GM12878 (cell line): ENCODE measurements around the gene EPRS1. TPM values are rescaled to one million over a fixed set of nuclear protein-coding genes. Genes with fewer than 3 reads are reported as not detected.

Source experiments
- ATAC-seq: fragments of 200-7000 bp; cut with Tn5 transposase; 3 replicates; pipeline ENCODE4 v1.9.1; 2020; ENCODE audit warnings: mild to moderate bottlenecking, moderate library complexity
- BruUV-seq: library from RNA; stranded (reverse); fragments of 400-500 nt; replicated peaks from 2 replicates; lab custom pipeline; 2021; lab: Mats Ljungman, UMichigan
- CTCF ChIA-PET: fragments of 300-600 bp; sonication (Branson Sonifier 250); formaldehyde crosslinking; extraction: SDS; loops from one replicate; lab custom pipeline; 2021; ENCODE audit warnings: inconsistent platforms; lab: Yijun Ruan, JAX
- POLR2A ChIA-PET: fragments of 350-600 bp; formaldehyde crosslinking; extraction: SDS; loops from one replicate; lab custom pipeline; 2021; ENCODE audit warnings: inconsistent platforms; lab: Charles Lee
- RAD21 ChIA-PET: fragments of 300-600 bp; sonication (Branson Sonifier 250); formaldehyde crosslinking; loops from one replicate; lab custom pipeline; 2023; ENCODE audit warnings: antibody characterized with exemption; ENCODE audit not compliant: unreplicated experiment; lab: Charles Lee
- SMC1A ChIA-PET: fragments of 300-600 bp; sonication (Branson Sonifier 250); formaldehyde crosslinking; loops from one replicate; lab custom pipeline; 2023; ENCODE audit not compliant: unreplicated experiment, uncharacterized antibody; lab: Charles Lee
- DNase-seq: peaks from one replicate; pipeline ENCODE4 v3.0.0-alpha.2; 2011; ENCODE audit warnings: low read depth, low spot score
- FAIRE-seq: peaks from 3 replicates; lab custom pipeline; 2011; peaks lifted over from hg19 to GRCh38; lab: Jason Lieb, UNC
- H2AFZ ChIP-seq: 2 replicates; pipeline ENCODE4 v1.6.0; 2011; ENCODE audit warnings: low read depth, low read length, control low read depth; ENCODE audit not compliant: control insufficient read depth
- H3K27ac ChIP-seq: 2 replicates; pipeline ENCODE4 v1.5.1; 2011; ENCODE audit warnings: control low read depth; ENCODE audit not compliant: control insufficient read depth, insufficient read depth
- H3K27me3 ChIP-seq, 2 experiments: replicated peaks in 1 of 2; 2 replicates each; pipeline versions ENCODE4 v1.6.0 to v1.6.1; 2011; ENCODE audit warnings: low read length in 1 of 2; ENCODE audit not compliant: control insufficient read depth in 2 of 2, insufficient read depth in 2 of 2
- H3K36me3 ChIP-seq, 2 experiments: 2 replicates each; pipeline ENCODE4 v1.5.1; 2011; ENCODE audit warnings: low read length in 1 of 2; ENCODE audit not compliant: control insufficient read depth in 2 of 2, insufficient read depth in 2 of 2
- H3K4me1 ChIP-seq: 2 replicates; pipeline ENCODE4 v1.6.1; 2011; ENCODE audit warnings: mild to moderate bottlenecking, low read length, moderate library complexity, mixed read lengths; ENCODE audit not compliant: control insufficient read depth, insufficient read depth
- H3K4me2 ChIP-seq: 2 replicates; pipeline ENCODE4 v1.6.0; 2011; ENCODE audit warnings: control low read depth; ENCODE audit not compliant: control insufficient read depth, insufficient read depth
- H3K4me3 ChIP-seq: fragments of 200-600 bp; sonication (generic); 2 replicates; pipeline ENCODE4 v1.5.1; 2016
- H3K79me2 ChIP-seq: 2 replicates; pipeline ENCODE4 v1.6.0; 2011; ENCODE audit warnings: low read length; ENCODE audit not compliant: control insufficient read depth, insufficient read depth
- H3K9ac ChIP-seq: 2 replicates; pipeline ENCODE4 v1.8.0; 2011; ENCODE audit warnings: low read length, control low read depth, mixed read lengths; ENCODE audit not compliant: control insufficient read depth, insufficient read depth
- H3K9me3 ChIP-seq: replicated peaks from 3 replicates; pipeline ENCODE4 v1.5.1; 2011; ENCODE audit warnings: mild to moderate bottlenecking, low read length; ENCODE audit not compliant: control insufficient read depth, insufficient read depth
- H4K20me1 ChIP-seq: 2 replicates; pipeline ENCODE4 v1.6.0; 2011; ENCODE audit not compliant: control insufficient read depth, insufficient read depth
- BMI1 ChIP-seq: fragments of 450-650 bp; IDR thresholded peaks from 2 replicates; pipeline ENCODE4 v1.6.1; 2016; ENCODE audit warnings: mild to moderate bottlenecking, moderate library complexity, borderline replicate concordance
- FOXK2 ChIP-seq: fragments of 450-650 bp; IDR thresholded peaks from 2 replicates; pipeline ENCODE4 v1.6.1; 2017; ENCODE audit warnings: mild to moderate bottlenecking, moderate library complexity
- NBN ChIP-seq: fragments of 450-650 bp; IDR thresholded peaks from 2 replicates; pipeline ENCODE4 v1.6.1; 2016
- NFIC ChIP-seq: IDR thresholded peaks from 2 replicates; pipeline ENCODE4 v1.6.1; 2012; ENCODE audit warnings: low read depth, mild to moderate bottlenecking, inconsistent platforms, low read length, moderate library complexity
- RELA ChIP-seq: fragments of 450-650 bp; IDR thresholded peaks from 2 replicates; pipeline ENCODE4 v1.8.0; 2014; ENCODE audit warnings: borderline replicate concordance; ENCODE audit not compliant: partially characterized antibody
- STAT3 ChIP-seq: IDR thresholded peaks from 2 replicates; pipeline ENCODE4 v1.6.1; 2011; ENCODE audit warnings: low read depth, low read length, improper control_type of control experiment
- ZNF24 ChIP-seq: fragments of 450-650 bp; IDR thresholded peaks from 2 replicates; pipeline ENCODE4 v1.6.1; 2017; ENCODE audit warnings: antibody characterized with exemption, mild to moderate bottlenecking
- ZNF384 ChIP-seq: IDR thresholded peaks from 2 replicates; pipeline ENCODE4 v1.6.1; 2012; ENCODE audit warnings: low read depth, mild to moderate bottlenecking, low read length, improper control_type of control experiment, borderline replicate concordance
- WGBS: methylation state at CpG from one replicate; pipeline ENCODE4 v1.1.6; 2016; ENCODE audit warnings: low lambda C conversion rate; ENCODE audit not compliant: insufficient replicate concordance, insufficient coverage; ENCODE audit errors: missing lambda C conversion rate; 5-methylcytosine and 5-hydroxymethylcytosine counted together
- in situ Hi-C: fragments of 300-500 bp; cut with MboI; formaldehyde crosslinking; loops from 9 replicates; pipeline ENCODE4 v1.14.3; 2018; ENCODE audit warnings: mixed read lengths
- intact Hi-C: fragments of 100-400 bp; cut with micrococcal nuclease; formaldehyde crosslinking; loops from one replicate; pipeline ENCODE4 v1.14.2; 2022; ENCODE audit not compliant: unreplicated experiment
- polyA plus RNA-seq, 11 experiments: library from polyadenylated mRNA; depleted of rRNA in 4 of 11; unstranded in 6 of 11; stranded (reverse) in 5 of 11; fragments of >200 nt; fragmentation: Nextera tagmentation in 4 of 11; fragmentation: Illumina TruSeq in 1 of 11; extraction: Ambion mirVana in 4 of 11; extraction: Trizol in 1 of 11; gene quantifications; 1 replicate in 1 of 11; 2 replicates in 10 of 11; pipeline versions ENCODE4 v1.2.1 to v1.2.3, GENCODE V29; 2011 to 2016; ENCODE audit warnings: inconsistent platforms in 2 of 11, missing spikeins in 2 of 11, low read depth in 1 of 11
- total RNA-seq, 4 experiments: library from RNA; depleted of rRNA in 3 of 4; stranded (reverse); fragments of >200 nt in 3 of 4; fragmentation: Illumina TruSeq in 1 of 4; extraction: Trizol in 1 of 4; gene quantifications; 2 replicates each; pipeline versions ENCODE4 v1.2.1 to v1.2.3, GENCODE V29; 2013 to 2021
- TF ChIP-seq, protein P1 (sequence below): fragments of 450-650 bp; IDR thresholded peaks from 2 replicates; pipeline ENCODE4 v1.6.1; 2018; ENCODE audit warnings: mild to moderate bottlenecking, low read depth, moderate library complexity; ENCODE audit not compliant: partially characterized antibody
- TF ChIP-seq, protein P2 (sequence below): fragments of 450-650 bp; IDR thresholded peaks from 2 replicates; pipeline ENCODE4 v1.6.1; 2017; ENCODE audit warnings: low read depth, mild to moderate bottlenecking, moderate library complexity
- TF ChIP-seq, protein P3 (sequence below): fragments of 450-650 bp; formaldehyde crosslinking; IDR thresholded peaks from 2 replicates; pipeline ENCODE4 v1.5.0; 2022; ENCODE audit warnings: mild to moderate bottlenecking, missing genetic modification characterization
- TF ChIP-seq, protein P4 (sequence below): IDR thresholded peaks from 2 replicates; pipeline ENCODE4 v1.6.1; 2012; ENCODE audit warnings: low read depth, low read length, improper control_type of control experiment

Gene EPRS1
- total and polyA plus RNA-seq, 10 of the 15 experiments (the other 5 are each of a cell fraction or from before 2014, with no cell fraction given) = 68.2 to 175 (median 119) TPM

DNA sequence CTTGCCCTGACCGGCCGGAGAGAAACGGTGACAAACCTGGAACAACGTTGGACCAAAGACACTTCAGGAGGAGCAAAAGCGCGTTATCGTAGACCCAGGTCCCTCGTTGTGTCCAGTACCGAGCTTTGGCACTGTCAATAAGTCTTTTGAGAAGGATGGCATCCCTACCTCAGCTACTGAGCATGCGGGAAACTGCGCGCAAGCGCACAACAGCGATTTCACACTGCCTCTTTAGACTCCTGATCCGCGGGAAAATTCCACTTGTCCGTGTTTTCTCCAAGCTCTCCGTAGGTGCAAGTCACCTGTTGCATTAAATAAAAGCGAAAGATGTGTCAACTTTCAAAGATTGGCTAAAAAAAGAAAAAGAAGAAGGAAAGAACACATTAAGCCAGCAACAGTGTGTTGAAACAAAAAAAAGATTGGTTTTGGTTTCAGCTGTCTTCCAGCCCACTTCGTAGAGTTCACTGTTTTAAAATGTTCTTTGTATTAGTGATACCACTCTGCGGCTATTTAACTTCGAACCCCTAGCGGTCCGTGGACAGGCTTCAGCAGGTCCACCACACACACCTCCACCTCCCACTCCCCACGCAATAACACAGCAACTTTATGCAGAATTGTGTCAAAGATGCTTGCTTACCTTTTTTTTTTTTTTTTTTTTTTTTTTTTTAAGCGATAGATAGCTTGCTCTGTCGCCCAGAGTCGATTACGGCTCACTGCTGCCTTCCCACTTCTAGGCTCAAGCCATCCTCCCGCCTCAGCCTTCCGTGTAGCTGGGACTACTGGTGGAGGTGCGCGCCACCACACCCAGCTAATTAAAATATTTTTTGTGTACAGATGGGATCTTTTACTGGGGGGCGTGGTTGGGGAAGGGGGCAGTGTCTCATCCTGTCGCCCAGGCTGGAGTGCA lies 43.6 kb upstream of the EPRS1 start, which contains the start of gene BPNT1:
Gene BPNT1, minus strand, starts transcription at position 139 of the 907 bp plus-strand sequence. CDS start 9,942 bp downstream, outside the sequence.
- SMC1A ChIA-PET = interaction anchor here (0.6 to 2.0 kb wide), 9 partner anchors 15 to 183 kb away, joined by 3 to 7 read pairs (median 3); partner anchors contain the start of gene RAB3GAP2
- RAD21 ChIA-PET = interaction anchor here (0.6 to 1.6 kb wide), 8 partner anchors 39 to 133 kb away, joined by 3 to 6 read pairs (median 4); no protein-coding TSS in a partner anchor
- intact Hi-C loops (loop anchor here (10.0 kb wide), 1 partner anchor 95 kb away; no protein-coding TSS in a partner anchor), in situ Hi-C loops (no loop called here)
- H2AFZ ChIP-seq = peak within 1 kb of the TSS; percentile 86
- peak within 1 kb of the TSS; percentile 73 for H3K4me3 ChIP-seq
- peaks cover 34% of the 10 kb centered on the region for H3K79me2 ChIP-seq
- ATAC-seq (peak; percentile 81), FAIRE-seq (peak; percentile 98), DNase-seq (peak; percentile 100)
- H3K4me2 ChIP-seq = peak within 1 kb of the TSS; percentile 56
- H4K20me1 ChIP-seq = no peaks in the 10 kb centered on the region
- no peaks in the 10 kb centered on the region for H3K27me3 ChIP-seq
- peak within 1 kb of the TSS; percentile 74 for H3K9ac ChIP-seq
- peaks cover 9% of the 10 kb centered on the region; the same call in 1 of the 2 replicates for H3K4me1 ChIP-seq
- H3K27ac ChIP-seq = peak within 1 kb of the TSS; percentile 63
- no TSS peak for BruUV-seq
- H3K9me3 ChIP-seq = no peaks in the 10 kb centered on the region
- no peaks in the 10 kb centered on the region for H3K36me3 ChIP-seq
- POLR2A ChIA-PET = interaction anchor here (0.5 to 2.3 kb wide), 19 partner anchors 10 to 1848 kb away, joined by 3 to 12 read pairs (median 4); partner anchors contain the start of genes EPRS1 and RAB3GAP2
- under 1% methylated on average over 35 of the region's 35 CpGs for WGBS
- CTCF ChIA-PET = interaction anchor here (0.7 to 1.5 kb wide), 8 partner anchors 45 to 603 kb away, joined by 3 to 9 read pairs (median 3); no protein-coding TSS in a partner anchor
- TF ChIP-seq BMI1 (no peak), STAT3 (no peak), ZNF24 (peak; percentile 20; the same call in 1 of the 2 replicates), ZNF384 (peak; percentile 74), NBN (peak; percentile 74), RELA (peak; percentile 50), NFIC (0 out of 2 replicates have a peak, but pooled peaks have one; percentile 15), FOXK2 (no peak; the same call in 1 of the 2 replicates)
- TF ChIP-seq, protein P1, sequence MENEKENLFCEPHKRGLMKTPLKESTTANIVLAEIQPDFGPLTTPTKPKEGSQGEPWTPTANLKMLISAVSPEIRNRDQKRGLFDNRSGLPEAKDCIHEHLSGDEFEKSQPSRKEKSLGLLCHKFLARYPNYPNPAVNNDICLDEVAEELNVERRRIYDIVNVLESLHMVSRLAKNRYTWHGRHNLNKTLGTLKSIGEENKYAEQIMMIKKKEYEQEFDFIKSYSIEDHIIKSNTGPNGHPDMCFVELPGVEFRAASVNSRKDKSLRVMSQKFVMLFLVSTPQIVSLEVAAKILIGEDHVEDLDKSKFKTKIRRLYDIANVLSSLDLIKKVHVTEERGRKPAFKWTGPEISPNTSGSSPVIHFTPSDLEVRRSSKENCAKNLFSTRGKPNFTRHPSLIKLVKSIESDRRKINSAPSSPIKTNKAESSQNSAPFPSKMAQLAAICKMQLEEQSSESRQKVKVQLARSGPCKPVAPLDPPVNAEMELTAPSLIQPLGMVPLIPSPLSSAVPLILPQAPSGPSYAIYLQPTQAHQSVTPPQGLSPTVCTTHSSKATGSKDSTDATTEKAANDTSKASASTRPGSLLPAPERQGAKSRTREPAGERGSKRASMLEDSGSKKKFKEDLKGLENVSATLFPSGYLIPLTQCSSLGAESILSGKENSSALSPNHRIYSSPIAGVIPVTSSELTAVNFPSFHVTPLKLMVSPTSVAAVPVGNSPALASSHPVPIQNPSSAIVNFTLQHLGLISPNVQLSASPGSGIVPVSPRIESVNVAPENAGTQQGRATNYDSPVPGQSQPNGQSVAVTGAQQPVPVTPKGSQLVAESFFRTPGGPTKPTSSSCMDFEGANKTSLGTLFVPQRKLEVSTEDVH = no peak
- TF ChIP-seq, protein P2, sequence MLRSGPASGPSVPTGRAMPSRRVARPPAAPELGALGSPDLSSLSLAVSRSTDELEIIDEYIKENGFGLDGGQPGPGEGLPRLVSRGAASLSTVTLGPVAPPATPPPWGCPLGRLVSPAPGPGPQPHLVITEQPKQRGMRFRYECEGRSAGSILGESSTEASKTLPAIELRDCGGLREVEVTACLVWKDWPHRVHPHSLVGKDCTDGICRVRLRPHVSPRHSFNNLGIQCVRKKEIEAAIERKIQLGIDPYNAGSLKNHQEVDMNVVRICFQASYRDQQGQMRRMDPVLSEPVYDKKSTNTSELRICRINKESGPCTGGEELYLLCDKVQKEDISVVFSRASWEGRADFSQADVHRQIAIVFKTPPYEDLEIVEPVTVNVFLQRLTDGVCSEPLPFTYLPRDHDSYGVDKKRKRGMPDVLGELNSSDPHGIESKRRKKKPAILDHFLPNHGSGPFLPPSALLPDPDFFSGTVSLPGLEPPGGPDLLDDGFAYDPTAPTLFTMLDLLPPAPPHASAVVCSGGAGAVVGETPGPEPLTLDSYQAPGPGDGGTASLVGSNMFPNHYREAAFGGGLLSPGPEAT = peak; percentile 96
- TF ChIP-seq, protein P3, sequence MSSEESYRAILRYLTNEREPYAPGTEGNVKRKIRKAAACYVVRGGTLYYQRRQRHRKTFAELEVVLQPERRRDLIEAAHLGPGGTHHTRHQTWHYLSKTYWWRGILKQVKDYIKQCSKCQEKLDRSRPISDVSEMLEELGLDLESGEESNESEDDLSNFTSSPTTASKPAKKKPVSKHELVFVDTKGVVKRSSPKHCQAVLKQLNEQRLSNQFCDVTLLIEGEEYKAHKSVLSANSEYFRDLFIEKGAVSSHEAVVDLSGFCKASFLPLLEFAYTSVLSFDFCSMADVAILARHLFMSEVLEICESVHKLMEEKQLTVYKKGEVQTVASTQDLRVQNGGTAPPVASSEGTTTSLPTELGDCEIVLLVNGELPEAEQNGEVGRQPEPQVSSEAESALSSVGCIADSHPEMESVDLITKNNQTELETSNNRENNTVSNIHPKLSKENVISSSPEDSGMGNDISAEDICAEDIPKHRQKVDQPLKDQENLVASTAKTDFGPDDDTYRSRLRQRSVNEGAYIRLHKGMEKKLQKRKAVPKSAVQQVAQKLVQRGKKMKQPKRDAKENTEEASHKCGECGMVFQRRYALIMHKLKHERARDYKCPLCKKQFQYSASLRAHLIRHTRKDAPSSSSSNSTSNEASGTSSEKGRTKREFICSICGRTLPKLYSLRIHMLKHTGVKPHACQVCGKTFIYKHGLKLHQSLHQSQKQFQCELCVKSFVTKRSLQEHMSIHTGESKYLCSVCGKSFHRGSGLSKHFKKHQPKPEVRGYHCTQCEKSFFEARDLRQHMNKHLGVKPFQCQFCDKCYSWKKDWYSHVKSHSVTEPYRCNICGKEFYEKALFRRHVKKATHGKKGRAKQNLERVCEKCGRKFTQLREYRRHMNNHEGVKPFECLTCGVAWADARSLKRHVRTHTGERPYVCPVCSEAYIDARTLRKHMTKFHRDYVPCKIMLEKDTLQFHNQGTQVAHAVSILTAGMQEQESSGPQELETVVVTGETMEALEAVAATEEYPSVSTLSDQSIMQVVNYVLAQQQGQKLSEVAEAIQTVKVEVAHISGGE (CRISPR knock-in tag) = no peak
- TF ChIP-seq, protein P4, sequence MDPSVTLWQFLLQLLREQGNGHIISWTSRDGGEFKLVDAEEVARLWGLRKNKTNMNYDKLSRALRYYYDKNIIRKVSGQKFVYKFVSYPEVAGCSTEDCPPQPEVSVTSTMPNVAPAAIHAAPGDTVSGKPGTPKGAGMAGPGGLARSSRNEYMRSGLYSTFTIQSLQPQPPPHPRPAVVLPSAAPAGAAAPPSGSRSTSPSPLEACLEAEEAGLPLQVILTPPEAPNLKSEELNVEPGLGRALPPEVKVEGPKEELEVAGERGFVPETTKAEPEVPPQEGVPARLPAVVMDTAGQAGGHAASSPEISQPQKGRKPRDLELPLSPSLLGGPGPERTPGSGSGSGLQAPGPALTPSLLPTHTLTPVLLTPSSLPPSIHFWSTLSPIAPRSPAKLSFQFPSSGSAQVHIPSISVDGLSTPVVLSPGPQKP = no peak
